Airway epithelial cell (primary cell): ENCODE data around the gene LDLRAD3. TPM values are rescaled to one million over a fixed set of nuclear protein-coding genes. Genes with fewer than 3 reads are reported as not detected.

ENCODE experiments used
- total RNA-seq: library from RNA; depleted of rRNA; stranded (reverse); fragments of >200 nt; gene quantifications from 2 replicates; pipeline ENCODE4 v1.2.3, GENCODE V29; 2015

The LDLRAD3 gene
- 3.5 and 9.0 TPM in 2 replicates for total RNA-seq

GRCh38 chr11:35943713-35944502 is at the start of gene LDLRAD3:
Gene LDLRAD3, plus strand, starts transcription at chr11:35944062. Its CDS starts 37 bp downstream, at chr11:35944099.

